Kidney tubule cell (primary cell): ENCODE results near the gene VPS8.

Experiments used
- DNase-seq: peaks from one replicate; pipeline ENCODE4 v3.0.0-alpha.2; 2018; ENCODE audit warnings: low spot score

Gene VPS8

GRCh38 chr3:185093116-185093515, 281.1 kb downstream of the VPS8 start:
- DNase-seq, result no peak

DNA sequence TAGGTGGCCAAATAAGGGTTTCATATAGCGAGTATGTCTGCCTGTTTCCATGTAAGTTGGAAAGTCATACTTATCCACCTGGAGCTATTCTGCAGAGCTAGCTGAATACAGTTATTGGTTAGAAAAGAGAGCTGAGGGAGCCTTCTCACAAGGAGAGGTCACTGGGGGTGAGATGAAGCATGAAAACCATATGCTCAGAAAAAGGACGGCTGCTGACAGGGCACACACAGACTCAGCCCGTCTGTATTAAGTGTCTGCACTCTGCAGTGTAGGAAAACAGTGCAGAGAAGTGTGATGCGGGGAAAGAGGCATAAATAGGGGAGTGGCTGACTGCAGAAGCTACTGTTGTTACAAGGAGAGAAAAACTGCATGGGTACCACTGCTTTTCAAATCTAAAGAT, 282.7 kb downstream of the VPS8 start:
- DNase-seq, result no peak
